K562 (cell line): ENCODE results near the gene WLS. TPM values are rescaled to one million over a fixed set of nuclear protein-coding genes. Genes with fewer than 3 reads are reported as not detected.

Experiments used
- ATAC-seq: fragments of 200-7000 bp; cut with Tn5 transposase; 3 replicates; pipeline ENCODE4 v1.9.1; 2020; ENCODE audit warnings: moderate library complexity
- BruUV-seq: library from RNA; stranded (reverse); fragments of 400-500 nt; replicated peaks from 2 replicates; lab custom pipeline; 2021; lab: Mats Ljungman, UMichigan
- CTCF ChIA-PET: fragments of 300-600 bp; formaldehyde crosslinking; extraction: SDS; loops from one replicate; lab custom pipeline; 2021; ENCODE audit warnings: low intra/inter-chr PET ratio; lab: Yijun Ruan, JAX
- POLR2A ChIA-PET: fragments of 300-600, 350-650 bp; sonication (Branson Sonifier 250); formaldehyde crosslinking; extraction: SDS; loops from one replicate; lab custom pipeline; 2021; ENCODE audit warnings: antibody characterized with exemption, inconsistent platforms; lab: Yijun Ruan, JAX
- DNase-seq, 4 experiments: peaks; one replicate each; pipeline versions ENCODE4 v3.0.0 to v3.0.0-alpha.2; 2011 to 2018; ENCODE audit warnings: low spot score in 3 of 4, mixed read lengths in 3 of 4; ENCODE audit errors: extremely low read depth in 1 of 4
- FAIRE-seq: peaks from 2 replicates; lab custom pipeline; 2011; peaks lifted over from hg19 to GRCh38; lab: Jason Lieb, UNC
- H2AFZ ChIP-seq: 2 replicates; pipeline ENCODE4 v1.6.0; 2011; ENCODE audit warnings: low read depth, low read length, control low read depth, inconsistent platforms
- H3K27ac ChIP-seq: fragments of 200-600 bp; 3 replicates; pipeline ENCODE4 v1.8.0; 2011; ENCODE audit warnings: low read depth, mild to moderate bottlenecking, control low read depth, inconsistent platforms, low read length, moderate library complexity, mixed read lengths; ENCODE audit errors: extremely low read depth
- H3K27me3 ChIP-seq, 2 experiments: fragments of 300-600 bp in 1 of 2; 2 replicates in 1 of 2; 3 replicates in 1 of 2; pipeline versions ENCODE4 v1.6.0 to v1.8.0; 2011; ENCODE audit warnings: inconsistent platforms in 2 of 2, low read length in 2 of 2, mild to moderate bottlenecking in 1 of 2, mixed read lengths in 1 of 2, moderate library complexity in 1 of 2; ENCODE audit not compliant: control insufficient read depth in 2 of 2, insufficient read depth in 2 of 2
- H3K36me3 ChIP-seq: fragments of 300-600 bp; 3 replicates; pipeline ENCODE4 v1.8.0; 2011; ENCODE audit warnings: mild to moderate bottlenecking, low read length, inconsistent platforms; ENCODE audit not compliant: control insufficient read depth, insufficient read depth
- H3K4me1 ChIP-seq, 2 experiments: fragments of 200-600 bp in 1 of 2; replicated peaks in 1 of 2; 2 replicates in 1 of 2; 3 replicates in 1 of 2; pipeline versions ENCODE4 v1.5.1 to v1.8.0; 2011; ENCODE audit warnings: inconsistent platforms in 2 of 2, low read length in 2 of 2, mild to moderate bottlenecking in 1 of 2, mixed read lengths in 1 of 2, moderate library complexity in 1 of 2; ENCODE audit not compliant: control insufficient read depth in 2 of 2, insufficient read depth in 2 of 2
- H3K4me2 ChIP-seq: 2 replicates; pipeline ENCODE4 v1.6.1; 2011; ENCODE audit warnings: low read length, control low read depth, inconsistent platforms, mixed read lengths; ENCODE audit not compliant: insufficient read depth
- H3K4me3 ChIP-seq: fragments of 200-600 bp; sonication (generic), shearing (Covaris generic); 2 replicates; pipeline ENCODE4 v1.5.1; 2016; ENCODE audit warnings: control low read depth, inconsistent platforms
- H3K79me2 ChIP-seq: fragments of 200-600 bp; 3 replicates; pipeline ENCODE4 v1.8.0; 2011; ENCODE audit warnings: low read length, inconsistent platforms; ENCODE audit not compliant: control insufficient read depth, insufficient read depth
- H3K9ac ChIP-seq, 2 experiments: 2 replicates each; pipeline versions ENCODE4 v1.6.0 to v1.6.1; 2011; ENCODE audit warnings: low read depth in 2 of 2, low read length in 2 of 2, control low read depth in 1 of 2, inconsistent platforms in 1 of 2, mild to moderate bottlenecking in 1 of 2, mixed read lengths in 1 of 2; ENCODE audit not compliant: insufficient read depth in 1 of 2
- H3K9me1 ChIP-seq: one replicate; pipeline ENCODE4 v1.6.0; 2011; ENCODE audit warnings: inconsistent platforms, mild to moderate bottlenecking, low read length, moderate library complexity; ENCODE audit not compliant: control insufficient read depth, insufficient read depth
- H3K9me3 ChIP-seq: replicated peaks from 2 replicates; pipeline ENCODE4 v1.5.1; 2011; ENCODE audit warnings: low read depth, low read length, inconsistent platforms; ENCODE audit not compliant: control insufficient read depth, insufficient read depth
- H4K20me1 ChIP-seq: replicated peaks from 2 replicates; pipeline ENCODE4 v1.6.1; 2011; ENCODE audit warnings: low read length, inconsistent platforms, mixed read lengths; ENCODE audit not compliant: control insufficient read depth, insufficient read depth
- ARNT ChIP-seq, 2 experiments: fragments of 450-650 bp; IDR thresholded peaks; 2 replicates each; pipeline ENCODE4 v1.6.1; 2016; ENCODE audit warnings: mild to moderate bottlenecking in 1 of 2
- ELF4 ChIP-seq: fragments of 450-650 bp; formaldehyde crosslinking; IDR thresholded peaks from 2 replicates; pipeline ENCODE4 v1.4.0; 2022; ENCODE audit warnings: missing genetic modification characterization
- POLR2AphosphoS5 ChIP-seq: IDR thresholded peaks from 2 replicates; pipeline ENCODE4 v1.6.1; 2011; ENCODE audit warnings: mild to moderate bottlenecking, low read depth, low read length, moderate library complexity; ENCODE audit not compliant: control insufficient read depth, insufficient read depth
- POLR2G ChIP-seq: fragments of 200-400 bp; formaldehyde crosslinking; IDR thresholded peaks from 2 replicates; pipeline ENCODE4 v1.6.1; 2017; ENCODE audit warnings: low read depth, mild to moderate bottlenecking, antibody characterized with exemption, low read length, moderate library complexity
- RBM17 ChIP-seq: fragments of 200-400 bp; formaldehyde crosslinking; IDR thresholded peaks from 2 replicates; pipeline ENCODE4 v1.6.1; 2017; ENCODE audit warnings: low read depth, mild to moderate bottlenecking, low read length, borderline replicate concordance
- ZC3H8 ChIP-seq: fragments of 450-650 bp; IDR thresholded peaks from 2 replicates; pipeline ENCODE4 v1.6.1; 2017
- ZNF134 ChIP-seq: fragments of 250-450 bp; sonication (Bioruptor Pico); conservative IDR thresholded peaks from 2 replicates; pipeline ENCODE4 v1.4.0; 2020
- WGBS: fragments of 100-300 bp; shearing (Covaris generic); methylation state at CpG from one replicate; pipeline ENCODE4 v1.1.6; 2016; ENCODE audit warnings: low coverage, mixed read lengths; ENCODE audit not compliant: insufficient coverage; ENCODE audit errors: missing lambda C conversion rate; 5-methylcytosine and 5-hydroxymethylcytosine counted together
- in situ Hi-C: fragments of 300-500 bp; cut with MboI; formaldehyde crosslinking; loops from 4 replicates; pipeline ENCODE4 v1.15.0; 2018; ENCODE audit warnings: inconsistent platforms, mixed read lengths
- intact Hi-C: fragments of 100-400 bp; cut with micrococcal nuclease; formaldehyde crosslinking; loops from 2 replicates; pipeline ENCODE4 v1.14.2; 2022
- polyA plus RNA-seq, 8 experiments: library from polyadenylated mRNA; depleted of rRNA in 4 of 8; stranded (reverse) in 5 of 8; unstranded in 3 of 8; fragments of >200 nt; fragmentation: Nextera tagmentation in 2 of 8; fragmentation: Illumina TruSeq in 1 of 8; extraction: Ambion mirVana in 2 of 8; extraction: Trizol in 1 of 8; gene quantifications; 2 replicates each; pipeline versions ENCODE4 v1.2.1 to v1.2.3, GENCODE V29; 2011 to 2014; ENCODE audit warnings: inconsistent platforms in 1 of 8, missing spikeins in 1 of 8
- total RNA-seq, 7 experiments: library from RNA; depleted of rRNA in 6 of 7; stranded (reverse); fragments of >200 nt in 6 of 7; fragmentation: Illumina TruSeq in 2 of 7; extraction: Trizol in 2 of 7; gene quantifications; 2 replicates each; pipeline versions ENCODE4 v1.2.1 to v1.2.3, GENCODE V29; 2011 to 2021; ENCODE audit warnings: low replicate concordance in 1 of 7
- TF ChIP-seq, protein P1 (sequence below): fragments of 450-650 bp; formaldehyde crosslinking; IDR thresholded peaks from 2 replicates; pipeline ENCODE4 v1.4.0; 2020; ENCODE audit warnings: mild to moderate bottlenecking
- TF ChIP-seq, protein P2 (sequence below): sonication (generic); formaldehyde crosslinking; IDR thresholded peaks from 2 replicates; pipeline ENCODE4 v1.8.0; 2022; ENCODE audit warnings: mild to moderate bottlenecking, low read depth, missing genetic modification reagents
- TF ChIP-seq, protein P3 (sequence below), 2 experiments: fragments of 450-650 bp; conservative IDR thresholded peaks; 2 replicates each; pipeline ENCODE4 v1.6.1; 2017; ENCODE audit warnings: mild to moderate bottlenecking in 2 of 2, moderate library complexity in 2 of 2
- TF ChIP-seq, protein P4 (sequence below): fragments of 200-400 bp; formaldehyde crosslinking; IDR thresholded peaks from 2 replicates; pipeline ENCODE4 v1.6.1; 2017; ENCODE audit warnings: mild to moderate bottlenecking, low read depth, low read length, moderate library complexity

The WLS gene
- total and polyA plus RNA-seq, 9 of the 15 experiments (the other 6 are each of a cell fraction or from before 2014, with no cell fraction given) = 0.47 TPM; not detected in 8

DNA sequence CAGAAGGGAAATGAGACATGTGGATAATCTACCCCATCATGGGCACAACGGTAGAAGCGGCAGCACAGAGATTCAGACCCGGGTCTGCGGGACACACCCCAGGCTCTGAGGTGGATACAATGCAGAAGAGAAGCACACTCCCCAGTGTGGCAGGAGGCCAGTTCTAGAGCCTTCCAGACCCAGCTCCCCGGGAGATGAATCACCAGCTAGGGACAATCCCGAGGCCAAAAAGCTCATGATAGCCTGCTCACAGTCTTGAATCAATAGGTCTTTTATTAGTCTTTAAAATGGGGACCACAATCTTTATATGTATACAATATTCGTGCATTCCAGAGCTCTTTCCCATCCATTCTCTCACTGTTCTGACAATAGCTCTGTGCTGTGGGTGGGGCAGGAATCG, 124.6 kb downstream of the WLS start:
- Histone ChIP-seq H3K36me3 (no peaks in the 10 kb centered on the region), H3K9me1 (no peaks in the 10 kb centered on the region), H3K9ac (no peak overlapping the region), H3K4me3 (no peak overlapping the region), H3K79me2 (no peaks in the 10 kb centered on the region), H3K27ac (no peak overlapping the region), H3K9me3 (no peaks in the 10 kb centered on the region), H3K4me1 (no peaks in the 10 kb centered on the region), H4K20me1 (no peaks in the 10 kb centered on the region), H3K27me3 (peaks cover 0 to 5% of the 10 kb centered on the region in 2 experiments; a peak in 1 of 5 replicates), H2AFZ (no peak overlapping the region), H3K4me2 (no peak overlapping the region)
- ChIA-PET POLR2A (interaction anchor here (0.9 kb wide), 1 partner anchor 84 kb away, joined by 3 read pairs; no protein-coding TSS in a partner anchor), CTCF (no interaction called here)
- no TSS peak for BruUV-seq
- FAIRE-seq = no peak
- TF ChIP-seq, protein P1, sequence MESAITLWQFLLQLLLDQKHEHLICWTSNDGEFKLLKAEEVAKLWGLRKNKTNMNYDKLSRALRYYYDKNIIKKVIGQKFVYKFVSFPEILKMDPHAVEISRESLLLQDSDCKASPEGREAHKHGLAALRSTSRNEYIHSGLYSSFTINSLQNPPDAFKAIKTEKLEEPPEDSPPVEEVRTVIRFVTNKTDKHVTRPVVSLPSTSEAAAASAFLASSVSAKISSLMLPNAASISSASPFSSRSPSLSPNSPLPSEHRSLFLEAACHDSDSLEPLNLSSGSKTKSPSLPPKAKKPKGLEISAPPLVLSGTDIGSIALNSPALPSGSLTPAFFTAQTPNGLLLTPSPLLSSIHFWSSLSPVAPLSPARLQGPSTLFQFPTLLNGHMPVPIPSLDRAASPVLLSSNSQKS (CRISPR knock-in tag) = no peak
- no peak for TF ChIP-seq ZNF134
- no peak for TF ChIP-seq POLR2AphosphoS5
- TF ChIP-seq, protein P2, sequence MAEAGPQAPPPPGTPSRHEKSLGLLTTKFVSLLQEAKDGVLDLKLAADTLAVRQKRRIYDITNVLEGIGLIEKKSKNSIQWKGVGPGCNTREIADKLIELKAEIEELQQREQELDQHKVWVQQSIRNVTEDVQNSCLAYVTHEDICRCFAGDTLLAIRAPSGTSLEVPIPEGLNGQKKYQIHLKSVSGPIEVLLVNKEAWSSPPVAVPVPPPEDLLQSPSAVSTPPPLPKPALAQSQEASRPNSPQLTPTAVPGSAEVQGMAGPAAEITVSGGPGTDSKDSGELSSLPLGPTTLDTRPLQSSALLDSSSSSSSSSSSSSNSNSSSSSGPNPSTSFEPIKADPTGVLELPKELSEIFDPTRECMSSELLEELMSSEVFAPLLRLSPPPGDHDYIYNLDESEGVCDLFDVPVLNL (CRISPR knock-in tag) = no peak
- TF ChIP-seq POLR2G = no peak
- no peak for TF ChIP-seq ZC3H8
- TF ChIP-seq, protein P3, sequence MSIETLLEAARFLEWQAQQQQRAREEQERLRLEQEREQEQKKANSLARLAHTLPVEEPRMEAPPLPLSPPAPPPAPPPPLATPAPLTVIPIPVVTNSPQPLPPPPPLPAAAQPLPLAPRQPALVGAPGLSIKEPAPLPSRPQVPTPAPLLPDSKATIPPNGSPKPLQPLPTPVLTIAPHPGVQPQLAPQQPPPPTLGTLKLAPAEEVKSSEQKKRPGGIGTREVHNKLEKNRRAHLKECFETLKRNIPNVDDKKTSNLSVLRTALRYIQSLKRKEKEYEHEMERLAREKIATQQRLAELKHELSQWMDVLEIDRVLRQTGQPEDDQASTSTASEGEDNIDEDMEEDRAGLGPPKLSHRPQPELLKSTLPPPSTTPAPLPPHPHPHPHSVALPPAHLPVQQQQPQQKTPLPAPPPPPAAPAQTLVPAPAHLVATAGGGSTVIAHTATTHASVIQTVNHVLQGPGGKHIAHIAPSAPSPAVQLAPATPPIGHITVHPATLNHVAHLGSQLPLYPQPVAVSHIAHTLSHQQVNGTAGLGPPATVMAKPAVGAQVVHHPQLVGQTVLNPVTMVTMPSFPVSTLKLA (conservative IDR thresholded peaks at IDR 0.05) = no peak
- TF ChIP-seq, protein P4, sequence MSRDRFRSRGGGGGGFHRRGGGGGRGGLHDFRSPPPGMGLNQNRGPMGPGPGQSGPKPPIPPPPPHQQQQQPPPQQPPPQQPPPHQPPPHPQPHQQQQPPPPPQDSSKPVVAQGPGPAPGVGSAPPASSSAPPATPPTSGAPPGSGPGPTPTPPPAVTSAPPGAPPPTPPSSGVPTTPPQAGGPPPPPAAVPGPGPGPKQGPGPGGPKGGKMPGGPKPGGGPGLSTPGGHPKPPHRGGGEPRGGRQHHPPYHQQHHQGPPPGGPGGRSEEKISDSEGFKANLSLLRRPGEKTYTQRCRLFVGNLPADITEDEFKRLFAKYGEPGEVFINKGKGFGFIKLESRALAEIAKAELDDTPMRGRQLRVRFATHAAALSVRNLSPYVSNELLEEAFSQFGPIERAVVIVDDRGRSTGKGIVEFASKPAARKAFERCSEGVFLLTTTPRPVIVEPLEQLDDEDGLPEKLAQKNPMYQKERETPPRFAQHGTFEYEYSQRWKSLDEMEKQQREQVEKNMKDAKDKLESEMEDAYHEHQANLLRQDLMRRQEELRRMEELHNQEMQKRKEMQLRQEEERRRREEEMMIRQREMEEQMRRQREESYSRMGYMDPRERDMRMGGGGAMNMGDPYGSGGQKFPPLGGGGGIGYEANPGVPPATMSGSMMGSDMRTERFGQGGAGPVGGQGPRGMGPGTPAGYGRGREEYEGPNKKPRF = no peak
- TF ChIP-seq ARNT (IDR thresholded peaks at IDR 0.05) = no peak
- TF ChIP-seq RBM17 = no peak
- TF ChIP-seq ELF4 (CRISPR knock-in tag) = no peak
- intact Hi-C loops (no loop called here), in situ Hi-C loops (loop anchor here (25.0 kb wide), 2 partner anchors 570 to 1630 kb away; no protein-coding TSS in a partner anchor)
- WGBS = 0% methylated on average over 8 of the region's 8 CpGs
- no peak for ATAC-seq
- no peak for DNase-seq
